ENCODE measurements around the gene MAT2A. TPM values are rescaled to one million over a fixed set of nuclear protein-coding genes. Genes with fewer than 3 reads are reported as not detected.

Gene MAT2A
- total RNA-seq, 2 experiments from 2014 or later, result 226 to 259 TPM

DNA sequence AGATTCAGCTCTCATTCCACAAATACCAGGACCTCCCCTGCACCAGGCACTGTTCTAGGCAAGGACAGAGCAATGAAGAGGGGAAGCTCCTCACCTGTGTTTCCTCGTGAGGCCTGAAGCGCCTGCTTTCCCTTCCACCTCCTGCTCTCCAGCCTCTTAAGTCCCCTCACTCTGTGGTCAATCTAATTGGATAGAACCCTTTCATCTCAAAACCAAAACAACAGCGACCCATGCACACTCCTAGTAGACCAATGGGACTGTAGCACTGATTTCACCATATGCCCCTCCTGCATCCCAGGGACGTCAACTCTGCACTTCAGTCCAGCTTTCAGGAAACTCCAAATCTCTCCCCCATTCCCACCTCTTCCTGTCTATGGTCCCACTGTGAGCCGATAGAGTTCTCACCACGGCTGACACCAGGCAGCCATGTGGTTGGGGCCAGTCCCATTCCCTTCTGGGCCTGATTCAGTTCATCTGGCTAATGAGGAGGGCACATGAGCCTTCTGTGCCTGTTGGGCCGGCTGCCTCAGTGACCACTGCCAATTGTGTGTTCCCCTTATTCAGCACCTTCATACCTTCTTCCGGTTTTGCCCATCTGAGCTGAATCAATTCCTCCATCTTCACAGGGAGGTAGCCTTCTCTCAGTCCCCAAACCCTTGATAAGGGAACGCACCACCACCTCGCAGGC is 33.3 kb upstream of the MAT2A start:
- no peaks in the 10 kb centered on the region for H3K4me1 Mint-ChIP-seq
- H3K36me3 Mint-ChIP-seq (ENCODE audit: low read depth), result no peaks in the 10 kb centered on the region
- ATAC-seq (no peak), DNase-seq (no peak)
- no peak overlapping the region for H3K27ac Mint-ChIP-seq
- CTCF ChIA-PET, result interaction anchor here (0.6 kb wide), 1 partner anchor 151 kb away, joined by 3 read pairs; no protein-coding TSS in a partner anchor
- H3K27me3 Mint-ChIP-seq, result no peaks in the 10 kb centered on the region
- H3K4me3 Mint-ChIP-seq, result no peak overlapping the region
- POLR2A ChIA-PET, result no interaction called here
- no peaks in the 10 kb centered on the region for H3K9me3 Mint-ChIP-seq (ENCODE audit: low read depth)
- intact Hi-C loops (cut with DNase I, micrococcal nuclease), result no loop called here

DNA sequence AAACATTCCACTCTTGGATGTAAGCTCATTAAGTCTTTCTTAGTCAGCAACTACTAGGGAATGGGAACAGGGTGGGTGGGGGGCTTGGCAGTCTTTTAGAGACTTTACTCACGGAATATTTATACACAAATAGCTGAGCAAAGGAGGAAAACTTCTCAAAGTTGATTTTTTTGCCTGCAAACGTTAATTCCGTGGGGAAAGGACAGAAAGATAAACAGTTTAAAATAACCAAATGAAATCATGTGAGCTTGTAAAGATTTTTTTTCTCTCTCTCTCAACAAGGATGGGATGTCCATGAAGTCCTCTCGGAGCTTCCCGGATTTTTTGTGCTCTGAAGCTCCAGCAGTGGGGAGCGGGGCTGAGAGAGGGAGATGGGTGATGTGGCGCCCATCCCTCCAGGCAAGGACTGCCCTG is 32.2 kb upstream of the MAT2A start:
- no peaks in the 10 kb centered on the region for H3K9me3 Mint-ChIP-seq (ENCODE audit: low read depth)
- POLR2A ChIA-PET, result no interaction called here
- H3K27ac Mint-ChIP-seq, result no peak overlapping the region
- CTCF ChIA-PET, result interaction anchor here (1.0 kb wide), 1 partner anchor 308 kb away, joined by 3 read pairs; no protein-coding TSS in a partner anchor
- H3K4me3 Mint-ChIP-seq, result no peak overlapping the region
- no peak for ATAC-seq
- H3K27me3 Mint-ChIP-seq, result no peaks in the 10 kb centered on the region
- no peaks in the 10 kb centered on the region for H3K4me1 Mint-ChIP-seq
- no peak for DNase-seq
- intact Hi-C loops (cut with DNase I, micrococcal nuclease), result no loop called here
- no peaks in the 10 kb centered on the region for H3K36me3 Mint-ChIP-seq (ENCODE audit: low read depth)

DNA sequence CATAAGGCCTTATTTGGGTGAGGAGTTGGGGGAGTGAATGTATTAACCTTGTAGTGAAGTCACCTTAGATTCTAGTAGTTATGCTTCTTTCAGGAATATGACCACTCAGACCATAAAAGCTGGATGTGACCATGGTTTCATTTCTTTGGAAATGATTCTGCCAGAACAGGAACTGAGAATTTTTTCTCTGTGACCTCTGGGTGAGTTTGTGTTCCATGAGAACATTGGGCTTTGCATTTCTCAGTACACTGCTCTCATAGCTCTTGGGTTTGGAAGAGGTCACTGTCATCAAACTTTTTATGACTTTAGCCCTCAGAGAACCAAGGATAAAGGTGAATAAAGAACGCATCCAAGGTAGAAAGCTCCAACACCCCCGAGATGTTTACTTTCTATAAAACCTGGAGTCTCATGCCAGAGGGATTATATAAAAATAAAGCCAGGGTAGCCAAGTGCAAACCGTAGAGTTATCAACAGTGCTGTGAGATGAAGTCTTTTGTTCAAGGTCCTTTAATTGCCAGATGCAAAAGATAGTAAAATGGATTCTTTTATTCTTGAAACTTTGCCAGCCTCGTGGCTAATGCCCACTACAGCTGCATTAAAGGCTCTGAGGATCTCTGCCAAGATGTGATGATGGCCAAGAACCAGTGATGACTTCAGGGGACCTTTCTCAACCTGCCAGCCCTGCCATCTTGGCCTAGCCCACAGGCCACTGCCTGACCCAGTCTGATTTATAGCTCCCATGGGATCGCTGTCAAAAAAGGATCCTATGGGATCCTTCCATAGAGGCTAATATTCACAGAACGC is 27.8 kb upstream of the MAT2A start:
- Mint-ChIP-seq H3K27ac (no peak overlapping the region), H3K9me3 (ENCODE audit: low read depth) (no peaks in the 10 kb centered on the region), H3K36me3 (ENCODE audit: low read depth) (no peaks in the 10 kb centered on the region), H3K4me3 (no peak overlapping the region), H3K27me3 (no peaks in the 10 kb centered on the region), H3K4me1 (no peaks in the 10 kb centered on the region)
- CTCF ChIA-PET, result interaction anchor here (0.6 to 1.2 kb wide), 3 partner anchors 41 to 421 kb away, joined by 3 read pairs; no protein-coding TSS in a partner anchor
- POLR2A ChIA-PET, result interaction anchor here (0.7 kb wide), 1 partner anchor 166 kb away, joined by 4 read pairs; no protein-coding TSS in a partner anchor
- ATAC-seq, result no peak
- intact Hi-C loops (cut with DNase I, micrococcal nuclease), result no loop called here
- DNase-seq, result no peak

DNA sequence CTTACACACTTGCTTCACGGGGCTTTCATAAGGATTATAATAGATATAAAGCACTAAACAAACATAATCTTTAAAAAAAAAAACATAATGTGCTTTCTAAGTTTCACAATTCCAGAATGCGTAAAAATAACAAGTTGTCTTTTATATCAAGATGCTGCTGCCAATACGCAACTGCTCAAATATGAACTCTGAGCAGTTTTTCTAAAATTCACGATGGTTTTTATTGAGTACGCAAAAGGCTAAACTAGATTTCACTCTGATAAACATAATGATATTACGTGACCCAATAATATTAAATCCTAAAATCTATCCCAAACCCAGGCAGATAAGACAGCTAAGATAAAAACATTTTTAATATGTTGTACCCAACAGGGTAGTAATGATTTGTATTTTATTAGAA is 24.6 kb upstream of the MAT2A start:
- no peak overlapping the region for H3K27ac Mint-ChIP-seq
- no peaks in the 10 kb centered on the region for H3K4me1 Mint-ChIP-seq
- DNase-seq, result no peak
- CTCF ChIA-PET, result interaction anchor here (0.8 kb wide), 1 partner anchor 37 kb away, joined by 3 read pairs; no protein-coding TSS in a partner anchor
- POLR2A ChIA-PET, result interaction anchor here (0.7 kb wide), 1 partner anchor 26 kb away, joined by 5 read pairs; no protein-coding TSS in a partner anchor
- H3K27me3 Mint-ChIP-seq, result no peaks in the 10 kb centered on the region
- intact Hi-C loops (cut with DNase I, micrococcal nuclease), result no loop called here
- ATAC-seq, result no peak
- H3K4me3 Mint-ChIP-seq, result no peak overlapping the region
- H3K36me3 Mint-ChIP-seq (ENCODE audit: low read depth), result no peaks in the 10 kb centered on the region
- no peaks in the 10 kb centered on the region for H3K9me3 Mint-ChIP-seq (ENCODE audit: low read depth)

DNA sequence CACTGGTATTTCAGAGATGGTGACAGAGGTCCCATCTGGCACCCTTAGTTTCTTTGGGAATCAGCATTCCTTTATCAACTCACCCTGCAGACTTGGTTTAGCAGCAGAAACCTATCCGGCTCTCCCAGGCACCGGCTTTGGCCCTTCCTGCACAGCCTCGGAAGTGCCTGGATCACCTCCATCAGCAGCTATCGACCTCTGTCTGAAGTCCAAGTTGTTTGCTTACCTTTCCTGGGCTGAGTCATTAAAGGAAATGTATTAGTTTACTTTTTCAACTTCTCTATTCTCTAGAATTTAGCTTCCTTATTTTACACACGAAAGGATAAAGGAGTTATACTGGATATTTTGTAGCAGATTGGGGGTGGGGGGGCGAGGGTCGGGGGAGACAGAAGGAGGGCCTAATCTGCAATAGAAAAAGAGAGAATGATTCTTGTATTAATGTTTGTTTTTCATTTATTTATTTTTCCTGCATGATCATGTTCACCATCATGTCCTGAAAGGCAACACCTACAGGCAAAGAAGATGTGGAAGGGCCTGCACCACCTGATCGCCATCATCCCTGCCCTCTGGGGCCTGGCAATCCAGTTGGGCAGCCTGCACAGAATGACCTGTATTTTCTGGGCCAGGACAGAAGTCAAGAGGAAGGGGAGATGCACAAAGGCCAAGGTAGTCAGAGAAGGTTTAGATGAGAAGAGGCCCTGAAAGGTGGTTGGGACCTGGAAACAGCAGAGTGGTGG is 22.1 kb upstream of the MAT2A start:
- intact Hi-C loops (cut with DNase I, micrococcal nuclease), result no loop called here
- no peak for DNase-seq
- ChIA-PET POLR2A (no interaction called here), CTCF (no interaction called here)
- no peaks in the 10 kb centered on the region for H3K4me1 Mint-ChIP-seq
- no peaks in the 10 kb centered on the region for H3K27me3 Mint-ChIP-seq
- no peak for ATAC-seq
- H3K9me3 Mint-ChIP-seq (ENCODE audit: low read depth), result no peaks in the 10 kb centered on the region
- no peak overlapping the region for H3K27ac Mint-ChIP-seq
- H3K4me3 Mint-ChIP-seq, result no peak overlapping the region
- H3K36me3 Mint-ChIP-seq (ENCODE audit: low read depth), result no peaks in the 10 kb centered on the region

DNA sequence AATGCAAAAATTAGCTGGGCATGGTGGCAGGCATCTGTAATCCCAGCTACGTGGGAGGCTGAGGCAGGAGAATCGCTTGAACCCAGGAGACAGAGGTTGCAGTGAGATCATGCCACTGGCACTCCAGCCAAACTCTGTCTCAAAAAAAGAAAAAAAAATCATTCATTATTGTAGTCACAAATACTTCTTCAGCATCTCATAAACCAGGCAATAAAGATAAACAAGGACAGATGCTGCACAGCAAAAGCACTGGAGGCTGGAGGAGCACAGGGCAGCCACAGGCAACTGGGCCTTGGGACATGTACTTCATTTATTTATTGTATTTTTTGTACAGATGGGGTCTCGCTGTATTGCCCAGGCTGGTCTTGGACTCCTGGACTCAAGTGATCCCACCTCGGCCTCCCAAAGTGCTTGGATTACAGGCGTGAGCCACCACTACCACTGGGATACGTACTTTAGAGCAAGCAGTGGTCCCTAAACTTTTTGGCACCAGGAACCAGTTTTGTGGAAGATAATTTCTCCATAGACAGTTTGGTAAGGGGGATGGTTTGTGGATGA is 16.8 kb upstream of the MAT2A start:
- Mint-ChIP-seq H3K36me3 (ENCODE audit: low read depth) (no peaks in the 10 kb centered on the region), H3K9me3 (ENCODE audit: low read depth) (no peaks in the 10 kb centered on the region), H3K27me3 (peaks cover 4% of the 10 kb centered on the region), H3K27ac (no peak overlapping the region), H3K4me3 (no peak overlapping the region), H3K4me1 (no peaks in the 10 kb centered on the region)
- intact Hi-C loops (cut with DNase I, micrococcal nuclease), result no loop called here
- DNase-seq (no peak), ATAC-seq (no peak)
- ChIA-PET POLR2A (interaction anchor here (1.5 kb wide), 1 partner anchor 17 kb away, joined by 3 read pairs; the partner anchor contains the start of gene MAT2A), CTCF (interaction anchor here (0.6 kb wide), 1 partner anchor 104 kb away, joined by 3 read pairs; the partner anchor contains the start of gene SH2D6)

DNA sequence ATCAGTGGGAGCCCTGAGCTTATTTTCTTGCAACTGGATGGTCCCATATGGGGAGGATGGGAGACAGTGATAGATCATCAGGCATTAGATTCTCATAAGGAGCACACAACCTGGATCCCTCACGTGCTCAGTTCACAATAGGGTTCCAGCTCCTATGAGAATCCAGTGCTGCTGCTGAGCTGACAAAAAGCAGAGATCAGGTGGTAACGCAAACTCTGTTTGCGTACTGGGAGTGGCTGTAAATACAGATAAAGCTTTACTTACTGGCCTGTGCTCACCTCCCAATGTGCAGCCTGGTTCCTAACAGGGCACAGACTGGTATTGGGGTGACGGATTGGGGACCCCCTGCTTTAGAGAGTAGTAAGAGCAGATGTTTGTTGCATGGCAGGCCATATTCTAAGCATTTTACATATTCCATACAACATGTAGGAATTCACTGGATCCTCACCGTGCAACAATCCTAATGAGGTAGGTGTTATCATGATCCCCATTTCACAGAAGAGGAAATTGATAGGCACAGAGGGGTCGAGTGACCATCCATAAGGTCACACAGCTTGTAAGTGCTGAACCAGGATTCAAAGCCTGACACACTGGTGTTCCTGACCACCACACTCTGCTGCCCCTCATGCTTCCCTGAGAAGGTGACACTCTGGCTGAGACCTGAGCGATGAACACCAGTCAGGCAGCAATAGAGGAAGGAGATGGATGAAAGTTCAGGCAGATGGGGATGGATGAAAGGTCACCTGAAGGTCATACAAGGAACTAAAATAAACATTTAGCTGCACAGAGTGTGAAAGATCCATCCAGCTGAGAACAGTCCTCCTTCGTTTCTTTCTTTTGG is 15.7 kb upstream of the MAT2A start:
- intact Hi-C loops (cut with DNase I, micrococcal nuclease), result no loop called here
- Mint-ChIP-seq H3K27me3 (peaks cover 8% of the 10 kb centered on the region), H3K36me3 (ENCODE audit: low read depth) (no peaks in the 10 kb centered on the region), H3K4me3 (no peak overlapping the region), H3K27ac (no peak overlapping the region), H3K4me1 (no peaks in the 10 kb centered on the region), H3K9me3 (ENCODE audit: low read depth) (no peaks in the 10 kb centered on the region)
- no peak for ATAC-seq
- ChIA-PET POLR2A (interaction anchor here (1.5 kb wide), 2 partner anchors 16 to 21 kb away, joined by 3 read pairs; partner anchors contain the start of gene MAT2A), CTCF (interaction anchor here (0.6 to 1.0 kb wide), 3 partner anchors 28 to 137 kb away, joined by 3 to 4 read pairs (median 3); partner anchors contain the start of gene SH2D6)
- no peak for DNase-seq

DNA sequence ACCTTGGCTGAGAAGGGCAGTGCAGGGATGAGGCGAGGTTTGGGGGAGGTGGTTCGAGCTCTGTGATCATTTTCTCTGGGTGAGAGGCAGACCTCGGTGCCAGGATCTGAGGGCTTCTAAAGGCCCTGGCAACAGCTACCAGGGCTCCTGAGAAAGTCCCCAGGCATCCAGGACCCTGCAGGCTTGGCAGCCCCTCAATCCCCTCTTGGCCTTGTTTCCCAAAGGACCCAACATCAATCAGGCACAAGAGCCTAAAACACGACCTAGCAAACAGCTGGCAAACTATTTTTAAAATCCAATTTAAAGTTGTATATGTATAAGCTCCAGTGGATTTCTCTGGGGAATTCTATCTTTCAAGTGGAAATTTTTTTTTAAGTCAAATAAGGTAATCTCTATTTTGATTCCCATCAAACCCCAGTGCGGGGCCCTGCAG is 15.0 kb upstream of the MAT2A start:
- H3K4me1 Mint-ChIP-seq, result no peaks in the 10 kb centered on the region
- DNase-seq, result no peak
- H3K4me3 Mint-ChIP-seq, result no peak overlapping the region
- H3K9me3 Mint-ChIP-seq (ENCODE audit: low read depth), result no peaks in the 10 kb centered on the region
- H3K27me3 Mint-ChIP-seq, result peaks cover 10% of the 10 kb centered on the region
- intact Hi-C loops (cut with DNase I, micrococcal nuclease), result no loop called here
- ChIA-PET POLR2A (interaction anchor here (1.5 kb wide), 2 partner anchors 15 to 20 kb away, joined by 3 read pairs; partner anchors contain the start of gene MAT2A), CTCF (interaction anchor here (0.9 to 1.1 kb wide), 3 partner anchors 27 to 333 kb away, joined by 3 to 4 read pairs (median 3); no protein-coding TSS in a partner anchor)
- no peak overlapping the region for H3K27ac Mint-ChIP-seq
- H3K36me3 Mint-ChIP-seq (ENCODE audit: low read depth), result no peaks in the 10 kb centered on the region
- ATAC-seq, result no peak

DNA sequence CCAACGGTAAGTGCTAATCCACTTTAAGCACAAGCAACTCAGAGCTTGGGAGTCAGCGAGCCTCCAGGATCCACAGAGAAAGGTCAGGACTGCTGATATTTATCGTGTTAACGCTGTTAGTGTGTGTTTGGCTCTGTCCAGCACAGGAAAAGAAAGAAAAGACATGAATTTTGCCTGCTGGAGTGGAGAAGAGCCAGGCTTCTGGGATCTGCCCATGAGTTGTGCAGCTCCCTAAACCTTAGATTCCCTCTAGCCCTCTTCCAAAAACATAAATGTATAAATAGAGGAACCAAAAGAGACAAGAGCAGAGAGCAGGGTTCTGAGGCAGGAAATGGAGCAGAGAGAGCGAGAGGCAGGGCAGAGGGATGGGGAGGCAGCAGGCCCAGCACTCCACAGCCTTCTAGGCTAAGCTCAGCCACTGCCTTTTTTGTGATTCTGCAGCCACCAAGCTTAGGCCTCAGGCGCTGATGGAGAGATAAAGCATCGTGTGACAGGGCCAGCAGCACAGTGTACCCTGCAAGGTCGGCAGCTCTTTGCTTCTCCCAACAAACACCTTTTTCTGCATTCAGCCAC is 14.5 kb upstream of the MAT2A start:
- ATAC-seq, result no peak
- intact Hi-C loops (cut with DNase I, micrococcal nuclease), result no loop called here
- Mint-ChIP-seq H3K27ac (no peak overlapping the region), H3K27me3 (peaks cover 12% of the 10 kb centered on the region), H3K4me1 (no peaks in the 10 kb centered on the region), H3K4me3 (no peak overlapping the region), H3K9me3 (ENCODE audit: low read depth) (no peaks in the 10 kb centered on the region), H3K36me3 (ENCODE audit: low read depth) (no peaks in the 10 kb centered on the region)
- no peak for DNase-seq
- CTCF ChIA-PET, result interaction anchor here (0.9 to 1.1 kb wide), 3 partner anchors 26 to 334 kb away, joined by 3 to 4 read pairs (median 3); no protein-coding TSS in a partner anchor
- POLR2A ChIA-PET, result interaction anchor here (1.5 kb wide), 1 partner anchor 20 kb away, joined by 3 read pairs; no protein-coding TSS in a partner anchor

DNA sequence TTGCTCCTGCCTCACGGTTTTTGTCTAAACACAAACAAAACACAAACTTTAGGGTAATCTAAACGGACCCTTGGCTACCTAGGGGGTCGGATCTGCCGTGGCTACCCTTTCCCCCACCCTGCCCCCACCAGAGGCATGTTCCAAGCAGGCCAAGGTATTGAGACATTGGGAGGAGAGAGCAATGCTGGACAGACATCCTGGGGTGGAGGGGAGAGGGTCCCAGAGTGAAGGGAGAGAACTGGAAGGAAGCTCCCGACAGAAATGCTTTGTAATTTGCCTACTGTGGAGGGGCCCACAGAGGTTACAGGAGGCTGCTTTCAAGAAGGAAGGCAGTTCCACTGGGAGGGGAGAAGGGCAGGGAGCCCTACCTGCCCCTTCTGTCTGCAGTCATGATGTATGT is 13.9 kb upstream of the MAT2A start:
- no peak overlapping the region for H3K4me3 Mint-ChIP-seq
- H3K36me3 Mint-ChIP-seq (ENCODE audit: low read depth), result no peaks in the 10 kb centered on the region
- H3K27ac Mint-ChIP-seq, result no peak overlapping the region
- no peaks in the 10 kb centered on the region for H3K9me3 Mint-ChIP-seq (ENCODE audit: low read depth)
- ATAC-seq (no peak), DNase-seq (no peak)
- intact Hi-C loops (cut with DNase I, micrococcal nuclease), result no loop called here
- no peaks in the 10 kb centered on the region for H3K4me1 Mint-ChIP-seq
- H3K27me3 Mint-ChIP-seq, result peaks cover 12% of the 10 kb centered on the region
- CTCF ChIA-PET, result interaction anchor here (1.1 kb wide), 1 partner anchor 334 kb away, joined by 3 read pairs; no protein-coding TSS in a partner anchor
- POLR2A ChIA-PET, result no interaction called here

Measured in activated CD4-positive, alpha-beta T cell treated with anti-CD3 and anti-CD28 coated beads for 36 hours (primary cell).